Liver (tissue), 9 donors: ENCODE data around the gene GARNL3. TPM values are rescaled to one million over a fixed set of nuclear protein-coding genes. Genes with fewer than 3 reads are reported as not detected.
A peak's percentile ranks its signal among the peaks of the same experiment; 100 is the strongest.

Source experiments
- DNase-seq: peaks from one replicate; pipeline ENCODE4 v3.0.0-alpha.2; 2017; ENCODE audit warnings: low spot score
- H3K27ac ChIP-seq, 2 donors: one replicate each; pipeline ENCODE4 v1.7.0; 2013; ENCODE audit warnings: inconsistent platforms in 2 of 2, low read length in 2 of 2, control low read depth in 1 of 2, low read depth in 1 of 2, mild to moderate bottlenecking in 1 of 2
- H3K27me3 ChIP-seq, 4 donors: one replicate each; pipeline versions ENCODE4 v1.6.1 to v1.7.0; 2013; ENCODE audit warnings: low read length in 3 of 4, inconsistent platforms in 1 of 4, mild to moderate bottlenecking in 1 of 4, moderate library complexity in 1 of 4; ENCODE audit not compliant: control insufficient read depth in 4 of 4, insufficient read depth in 4 of 4
- H3K36me3 ChIP-seq, 4 donors: one replicate each; pipeline versions ENCODE4 v1.6.1 to v1.7.0; 2013; ENCODE audit warnings: low read length in 3 of 4, mild to moderate bottlenecking in 3 of 4, low read depth in 1 of 4, moderate library complexity in 1 of 4; ENCODE audit not compliant: control insufficient read depth in 4 of 4, insufficient read depth in 3 of 4
- H3K4me1 ChIP-seq, 4 donors: one replicate each; pipeline versions ENCODE4 v1.6.1 to v1.7.0; 2013; ENCODE audit warnings: low read length in 3 of 4, mild to moderate bottlenecking in 3 of 4, moderate library complexity in 1 of 4; ENCODE audit not compliant: control insufficient read depth in 4 of 4, insufficient read depth in 4 of 4
- H3K4me3 ChIP-seq, 3 donors: one replicate each; pipeline versions ENCODE4 v1.6.1 to v1.7.0; 2013; ENCODE audit warnings: low read length in 3 of 3, control low read depth in 1 of 3, low read depth in 1 of 3, mild to moderate bottlenecking in 1 of 3
- H3K9ac ChIP-seq, 2 donors: one replicate each; pipeline ENCODE4 v1.7.0; 2013; ENCODE audit warnings: low read length in 2 of 2, mild to moderate bottlenecking in 2 of 2, moderate library complexity in 2 of 2, control low read depth in 1 of 2, low read depth in 1 of 2
- H3K9me3 ChIP-seq, 4 donors: one replicate each; pipeline versions ENCODE4 v1.6.1 to v1.7.0; 2013; ENCODE audit warnings: low read length in 3 of 4; ENCODE audit not compliant: control insufficient read depth in 4 of 4
- ATF3 ChIP-seq: IDR thresholded peaks from 2 replicates; pipeline ENCODE4 v1.6.1; 2016; ENCODE audit warnings: antibody characterized with exemption
- CTCF ChIP-seq: fragments of 150-350 bp; IDR thresholded peaks from 2 replicates; pipeline ENCODE4 v1.5.1; 2017; ENCODE audit warnings: improper control_type of control experiment, low read depth, low read length; ENCODE audit not compliant: missing input control
- EGR1 ChIP-seq, 2 donors: IDR thresholded peaks; 2 replicates each; pipeline ENCODE4 v1.6.1; 2016 to 2018; ENCODE audit warnings: antibody characterized with exemption in 2 of 2, low read depth in 2 of 2
- FOXA1 ChIP-seq: IDR thresholded peaks from 2 replicates; pipeline ENCODE4 v1.6.1; 2016; ENCODE audit warnings: antibody characterized with exemption
- HNF4A ChIP-seq, 2 donors: conservative IDR thresholded peaks; 2 replicates each; pipeline ENCODE4 v1.6.1; 2016; ENCODE audit warnings: antibody characterized with exemption in 2 of 2, mild to moderate bottlenecking in 2 of 2
- NR2F2 ChIP-seq: IDR thresholded peaks from 2 replicates; pipeline ENCODE4 v1.6.1; 2016; ENCODE audit warnings: antibody characterized with exemption
- RAD21 ChIP-seq, 2 donors: IDR thresholded peaks; 2 replicates each; pipeline ENCODE4 v1.6.1; 2016; ENCODE audit warnings: antibody characterized with exemption in 2 of 2, mild to moderate bottlenecking in 2 of 2
- SP1 ChIP-seq: IDR thresholded peaks from 2 replicates; pipeline ENCODE4 v1.6.1; 2018; ENCODE audit warnings: antibody characterized with exemption, mild to moderate bottlenecking
- WGBS: extraction: QIAGEN DNeasy Blood & Tissue Kit; methylation state at CpG from one replicate; pipeline ENCODE4 v1.1.7; 2013; 5-methylcytosine and 5-hydroxymethylcytosine counted together
- polyA plus RNA-seq, 2 donors: library from polyadenylated mRNA; stranded (reverse) in 1 of 2; unstranded in 1 of 2; fragments of 200-250 nt in 1 of 2; fragments of >200 nt in 1 of 2; fragmentation: Nextera tagmentation in 1 of 2; extraction: Ambion mirVana in 1 of 2; gene quantifications; one replicate each; pipeline versions ENCODE4 v1.2.1 to v1.2.3, GENCODE V29; 2013 to 2015
- total RNA-seq, 2 donors: library from RNA; depleted of rRNA; stranded (reverse); fragments of >200 nt; gene quantifications; one replicate each; pipeline ENCODE4 v1.2.3, GENCODE V29; 2014
- TF ChIP-seq, protein P1 (sequence below): IDR thresholded peaks from 2 replicates; pipeline ENCODE4 v1.6.1; 2016; ENCODE audit warnings: antibody characterized with exemption, mild to moderate bottlenecking
- TF ChIP-seq, protein P2 (sequence below): IDR thresholded peaks from 2 replicates; pipeline ENCODE4 v1.6.1; 2016; ENCODE audit warnings: antibody characterized with exemption
- donor health status: healthy.
- donor health status: healthy.
- donor health status: healthy.
- donor health status: healthy.
- donor health status: healthy.

Gene GARNL3
- total and polyA plus RNA-seq, 4 donors = 0.89 to 6.7 (median 3.5) TPM

GRCh38 chr9:127396808-127397645 lies 132.5 kb downstream of the GARNL3 start, which contains the start of gene SLC2A8 (continued):
- TF ChIP-seq, protein P1, sequence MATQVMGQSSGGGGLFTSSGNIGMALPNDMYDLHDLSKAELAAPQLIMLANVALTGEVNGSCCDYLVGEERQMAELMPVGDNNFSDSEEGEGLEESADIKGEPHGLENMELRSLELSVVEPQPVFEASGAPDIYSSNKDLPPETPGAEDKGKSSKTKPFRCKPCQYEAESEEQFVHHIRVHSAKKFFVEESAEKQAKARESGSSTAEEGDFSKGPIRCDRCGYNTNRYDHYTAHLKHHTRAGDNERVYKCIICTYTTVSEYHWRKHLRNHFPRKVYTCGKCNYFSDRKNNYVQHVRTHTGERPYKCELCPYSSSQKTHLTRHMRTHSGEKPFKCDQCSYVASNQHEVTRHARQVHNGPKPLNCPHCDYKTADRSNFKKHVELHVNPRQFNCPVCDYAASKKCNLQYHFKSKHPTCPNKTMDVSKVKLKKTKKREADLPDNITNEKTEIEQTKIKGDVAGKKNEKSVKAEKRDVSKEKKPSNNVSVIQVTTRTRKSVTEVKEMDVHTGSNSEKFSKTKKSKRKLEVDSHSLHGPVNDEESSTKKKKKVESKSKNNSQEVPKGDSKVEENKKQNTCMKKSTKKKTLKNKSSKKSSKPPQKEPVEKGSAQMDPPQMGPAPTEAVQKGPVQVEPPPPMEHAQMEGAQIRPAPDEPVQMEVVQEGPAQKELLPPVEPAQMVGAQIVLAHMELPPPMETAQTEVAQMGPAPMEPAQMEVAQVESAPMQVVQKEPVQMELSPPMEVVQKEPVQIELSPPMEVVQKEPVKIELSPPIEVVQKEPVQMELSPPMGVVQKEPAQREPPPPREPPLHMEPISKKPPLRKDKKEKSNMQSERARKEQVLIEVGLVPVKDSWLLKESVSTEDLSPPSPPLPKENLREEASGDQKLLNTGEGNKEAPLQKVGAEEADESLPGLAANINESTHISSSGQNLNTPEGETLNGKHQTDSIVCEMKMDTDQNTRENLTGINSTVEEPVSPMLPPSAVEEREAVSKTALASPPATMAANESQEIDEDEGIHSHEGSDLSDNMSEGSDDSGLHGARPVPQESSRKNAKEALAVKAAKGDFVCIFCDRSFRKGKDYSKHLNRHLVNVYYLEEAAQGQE = peak; percentile 39
- peak; percentile 99 for TF ChIP-seq SP1
- no peak for TF ChIP-seq ATF3
- TF ChIP-seq FOXA1 = no peak
- peak; percentile 86 to 89 for TF ChIP-seq HNF4A (conservative IDR thresholded peaks at IDR 0.05)

DNA sequence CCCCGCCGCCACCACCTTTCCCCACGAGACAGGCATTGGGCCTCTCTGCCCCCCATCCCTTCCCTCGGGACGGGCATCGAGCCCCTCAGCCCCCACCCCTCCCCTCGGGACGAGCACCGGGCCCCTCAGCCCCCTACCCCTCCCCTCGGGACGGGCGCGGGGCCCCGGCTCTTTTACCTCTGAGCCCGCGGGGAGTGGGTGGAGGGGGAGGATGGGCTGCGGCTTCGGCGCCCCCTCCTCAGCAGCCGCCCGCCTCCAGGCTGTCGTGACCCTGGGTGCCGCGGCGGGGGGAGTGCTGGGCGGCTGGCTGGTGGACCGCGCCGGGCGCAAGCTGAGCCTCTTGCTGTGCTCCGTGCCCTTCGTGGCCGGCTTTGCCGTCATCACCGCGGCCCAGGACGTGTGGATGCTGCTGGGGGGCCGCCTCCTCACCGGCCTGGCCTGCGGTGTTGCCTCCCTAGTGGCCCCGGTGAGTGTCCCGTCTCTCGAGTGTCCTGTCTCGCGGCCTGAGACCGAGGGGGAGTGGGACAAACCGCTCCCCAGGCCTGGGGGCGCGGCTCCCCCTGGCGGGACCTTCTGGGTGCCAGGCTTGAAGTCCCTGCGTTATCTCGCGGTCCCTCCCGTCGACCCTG lies 133.2 kb downstream of the GARNL3 start:
- Histone ChIP-seq H3K4me1 (peaks cover 2 to 21% (median 17%) of the 10 kb centered on the region in 4 donors), H3K36me3 (peaks cover 0 to 9% (median 3%) of the 10 kb centered on the region in 4 donors), H3K9ac (peak overlapping the region; percentile 24 to 47), H3K9me3 (no peaks in the 10 kb centered on the region), H3K4me3 (peak overlapping the region; percentile 50 to 90 (median 78)), H3K27ac (peak overlapping the region; percentile 75 to 81), H3K27me3 (no peaks in the 10 kb centered on the region)
- TF ChIP-seq CTCF (peak; percentile 24), SP1 (no peak), NR2F2 (no peak), EGR1 (IDR thresholded peaks at IDR 0.05; ENCODE audit: low read depth in 2 of 2) (no peak), FOXA1 (no peak), RAD21 (IDR thresholded peaks at IDR 0.05) (peak; percentile 73 to 78)
- TF ChIP-seq, protein P2, sequence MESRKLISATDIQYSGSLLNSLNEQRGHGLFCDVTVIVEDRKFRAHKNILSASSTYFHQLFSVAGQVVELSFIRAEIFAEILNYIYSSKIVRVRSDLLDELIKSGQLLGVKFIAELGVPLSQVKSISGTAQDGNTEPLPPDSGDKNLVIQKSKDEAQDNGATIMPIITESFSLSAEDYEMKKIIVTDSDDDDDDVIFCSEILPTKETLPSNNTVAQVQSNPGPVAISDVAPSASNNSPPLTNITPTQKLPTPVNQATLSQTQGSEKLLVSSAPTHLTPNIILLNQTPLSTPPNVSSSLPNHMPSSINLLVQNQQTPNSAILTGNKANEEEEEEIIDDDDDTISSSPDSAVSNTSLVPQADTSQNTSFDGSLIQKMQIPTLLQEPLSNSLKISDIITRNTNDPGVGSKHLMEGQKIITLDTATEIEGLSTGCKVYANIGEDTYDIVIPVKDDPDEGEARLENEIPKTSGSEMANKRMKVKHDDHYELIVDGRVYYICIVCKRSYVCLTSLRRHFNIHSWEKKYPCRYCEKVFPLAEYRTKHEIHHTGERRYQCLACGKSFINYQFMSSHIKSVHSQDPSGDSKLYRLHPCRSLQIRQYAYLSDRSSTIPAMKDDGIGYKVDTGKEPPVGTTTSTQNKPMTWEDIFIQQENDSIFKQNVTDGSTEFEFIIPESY = no peak
- TF ChIP-seq, protein P1 = no peak
- DNase-seq = no peak
- WGBS = 1% methylated on average over 55 of the region's 55 CpGs
